ENCODE data around the gene RAB40C. TPM values are rescaled to one million over a fixed set of nuclear protein-coding genes. Genes with fewer than 3 reads are reported as not detected.

The RAB40C gene
- total RNA-seq, 1 donor from 2014 or later = 5.7 TPM

- Histone ChIP-seq H3K9me3 (ENCODE audit: control insufficient read depth in 3 of 3, low read length in 3 of 3) (no peaks in the 10 kb centered on the region), H3K4me3 (ENCODE audit: low read length in 3 of 3) (no peak overlapping the region), H3K9ac (ENCODE audit: low read depth in 1 of 3, low read length in 3 of 3) (peak overlapping the region in 1 of 3 donors; percentile 33), H3K27me3 (ENCODE audit: control insufficient read depth in 3 of 3, insufficient read depth in 3 of 3, low read length in 3 of 3) (no peaks in the 10 kb centered on the region), H3K4me1 (ENCODE audit: control insufficient read depth in 3 of 3, insufficient read depth in 3 of 3, low read length in 3 of 3) (peaks cover 18 to 36% (median 31%) of the 10 kb centered on the region in 3 donors), H3K27ac (ENCODE audit: low read depth, low read length) (no peak overlapping the region), H3K36me3 (ENCODE audit: control insufficient read depth in 3 of 3, insufficient read depth in 3 of 3, low read length in 3 of 3) (peaks cover 14 to 26% (median 17%) of the 10 kb centered on the region in 3 donors)
Observed at GRCh38 chr16:630249-630814, 40.5 kb downstream of the RAB40C start.

GRCh38 chr16:630815-631405 is 41.0 kb downstream of the RAB40C start, which contains the start of gene WFIKKN1:
TSS of gene WFIKKN1 (plus strand) at chr16:630985. CDS start at chr16:631254, 269 bp downstream.
- Histone ChIP-seq H3K9ac (ENCODE audit: low read depth in 1 of 3, low read length in 3 of 3) (peak within 1 kb of the TSS in 1 of 3 donors; percentile 33), H3K4me1 (ENCODE audit: control insufficient read depth in 3 of 3, insufficient read depth in 3 of 3, low read length in 3 of 3) (peaks cover 21 to 39% (median 35%) of the 10 kb centered on the region in 3 donors), H3K9me3 (ENCODE audit: control insufficient read depth in 3 of 3, low read length in 3 of 3) (no peaks in the 10 kb centered on the region), H3K4me3 (ENCODE audit: low read length in 3 of 3) (no peak within 1 kb of the TSS), H3K27me3 (ENCODE audit: control insufficient read depth in 3 of 3, insufficient read depth in 3 of 3, low read length in 3 of 3) (no peaks in the 10 kb centered on the region), H3K27ac (ENCODE audit: low read depth, low read length) (no peak within 1 kb of the TSS), H3K36me3 (ENCODE audit: control insufficient read depth in 3 of 3, insufficient read depth in 3 of 3, low read length in 3 of 3) (peaks cover 13 to 21% (median 14%) of the 10 kb centered on the region in 3 donors)

- Histone ChIP-seq H3K27ac (ENCODE audit: low read depth, low read length) (no peak overlapping the region), H3K4me1 (ENCODE audit: control insufficient read depth in 3 of 3, insufficient read depth in 3 of 3, low read length in 3 of 3) (peaks cover 21 to 38% (median 36%) of the 10 kb centered on the region in 3 donors), H3K36me3 (ENCODE audit: control insufficient read depth in 3 of 3, insufficient read depth in 3 of 3, low read length in 3 of 3) (peaks cover 10 to 17% (median 11%) of the 10 kb centered on the region in 3 donors), H3K4me3 (ENCODE audit: low read length in 3 of 3) (no peak overlapping the region), H3K9ac (ENCODE audit: low read depth in 1 of 3, low read length in 3 of 3) (no peak overlapping the region), H3K27me3 (ENCODE audit: control insufficient read depth in 3 of 3, insufficient read depth in 3 of 3, low read length in 3 of 3) (no peaks in the 10 kb centered on the region), H3K9me3 (ENCODE audit: control insufficient read depth in 3 of 3, low read length in 3 of 3) (no peaks in the 10 kb centered on the region)
Observed at GRCh38 chr16:631808-632358, 42.0 kb downstream of the RAB40C start.

GRCh38 chr16:632486-633335 is 42.8 kb downstream of the RAB40C start:
- Histone ChIP-seq H3K4me3 (ENCODE audit: low read length in 3 of 3) (no peak overlapping the region), H3K27me3 (ENCODE audit: control insufficient read depth in 3 of 3, insufficient read depth in 3 of 3, low read length in 3 of 3) (no peaks in the 10 kb centered on the region), H3K36me3 (ENCODE audit: control insufficient read depth in 3 of 3, insufficient read depth in 3 of 3, low read length in 3 of 3) (peaks cover 10 to 17% (median 11%) of the 10 kb centered on the region in 3 donors), H3K4me1 (ENCODE audit: control insufficient read depth in 3 of 3, insufficient read depth in 3 of 3, low read length in 3 of 3) (peaks cover 25 to 36% (median 35%) of the 10 kb centered on the region in 3 donors), H3K27ac (ENCODE audit: low read depth, low read length) (no peak overlapping the region), H3K9ac (ENCODE audit: low read depth in 1 of 3, low read length in 3 of 3) (no peak overlapping the region), H3K9me3 (ENCODE audit: control insufficient read depth in 3 of 3, low read length in 3 of 3) (no peaks in the 10 kb centered on the region)

GRCh38 chr16:633336-634050 is 43.6 kb downstream of the RAB40C start:
- Histone ChIP-seq H3K9ac (ENCODE audit: low read depth in 1 of 3, low read length in 3 of 3) (no peak overlapping the region), H3K4me1 (ENCODE audit: control insufficient read depth in 3 of 3, insufficient read depth in 3 of 3, low read length in 3 of 3) (peaks cover 30 to 43% (median 41%) of the 10 kb centered on the region in 3 donors), H3K4me3 (ENCODE audit: low read length in 3 of 3) (no peak overlapping the region), H3K27me3 (ENCODE audit: control insufficient read depth in 3 of 3, insufficient read depth in 3 of 3, low read length in 3 of 3) (no peaks in the 10 kb centered on the region), H3K36me3 (ENCODE audit: control insufficient read depth in 3 of 3, insufficient read depth in 3 of 3, low read length in 3 of 3) (peaks cover 10 to 13% (median 11%) of the 10 kb centered on the region in 3 donors), H3K27ac (ENCODE audit: low read depth, low read length) (no peak overlapping the region), H3K9me3 (ENCODE audit: control insufficient read depth in 3 of 3, low read length in 3 of 3) (no peaks in the 10 kb centered on the region)

- Histone ChIP-seq H3K4me1 (ENCODE audit: control insufficient read depth in 3 of 3, insufficient read depth in 3 of 3, low read length in 3 of 3) (peaks cover 28 to 43% (median 41%) of the 10 kb centered on the region in 3 donors), H3K27me3 (ENCODE audit: control insufficient read depth in 3 of 3, insufficient read depth in 3 of 3, low read length in 3 of 3) (no peaks in the 10 kb centered on the region), H3K9me3 (ENCODE audit: control insufficient read depth in 3 of 3, low read length in 3 of 3) (no peaks in the 10 kb centered on the region), H3K9ac (ENCODE audit: low read depth in 1 of 3, low read length in 3 of 3) (no peak overlapping the region), H3K4me3 (ENCODE audit: low read length in 3 of 3) (no peak overlapping the region), H3K27ac (ENCODE audit: low read depth, low read length) (no peak overlapping the region), H3K36me3 (ENCODE audit: control insufficient read depth in 3 of 3, insufficient read depth in 3 of 3, low read length in 3 of 3) (peaks cover 6 to 8% (median 7%) of the 10 kb centered on the region in 3 donors)
Observed at GRCh38 chr16:634051-634670, 44.3 kb downstream of the RAB40C start.

- Histone ChIP-seq H3K27ac (ENCODE audit: low read depth, low read length) (no peak overlapping the region), H3K9me3 (ENCODE audit: control insufficient read depth in 3 of 3, low read length in 3 of 3) (no peaks in the 10 kb centered on the region), H3K36me3 (ENCODE audit: control insufficient read depth in 3 of 3, insufficient read depth in 3 of 3, low read length in 3 of 3) (peaks cover 6 to 8% (median 7%) of the 10 kb centered on the region in 3 donors), H3K27me3 (ENCODE audit: control insufficient read depth in 3 of 3, insufficient read depth in 3 of 3, low read length in 3 of 3) (no peaks in the 10 kb centered on the region), H3K4me3 (ENCODE audit: low read length in 3 of 3) (peak overlapping the region in 1 of 3 donors; percentile 96), H3K4me1 (ENCODE audit: control insufficient read depth in 3 of 3, insufficient read depth in 3 of 3, low read length in 3 of 3) (peaks cover 24 to 37% (median 36%) of the 10 kb centered on the region in 3 donors), H3K9ac (ENCODE audit: low read depth in 1 of 3, low read length in 3 of 3) (peak overlapping the region in 1 of 3 donors; percentile 97)
Observed at GRCh38 chr16:634996-635395, 45.1 kb downstream of the RAB40C start.

GRCh38 chr16:635573-636205 is 45.8 kb downstream of the RAB40C start:
- H3K36me3 ChIP-seq (ENCODE audit: control insufficient read depth in 3 of 3, insufficient read depth in 3 of 3, low read length in 3 of 3) = peaks cover 6 to 8% (median 7%) of the 10 kb centered on the region in 3 donors
- no peak overlapping the region for H3K27ac ChIP-seq (ENCODE audit: low read depth, low read length)
- H3K4me1 ChIP-seq (ENCODE audit: control insufficient read depth in 3 of 3, insufficient read depth in 3 of 3, low read length in 3 of 3) = peaks cover 20 to 34% (median 32%) of the 10 kb centered on the region in 3 donors
- H3K4me3 ChIP-seq (ENCODE audit: low read length in 3 of 3) = peak overlapping the region; percentile 93 to 96 (median 95)
- no peaks in the 10 kb centered on the region for H3K27me3 ChIP-seq (ENCODE audit: control insufficient read depth in 3 of 3, insufficient read depth in 3 of 3, low read length in 3 of 3)
- H3K9me3 ChIP-seq (ENCODE audit: control insufficient read depth in 3 of 3, low read length in 3 of 3) = no peaks in the 10 kb centered on the region
- H3K9ac ChIP-seq (ENCODE audit: low read depth in 1 of 3, low read length in 3 of 3) = peak overlapping the region; percentile 61 to 97 (median 81)
